CD1c-positive myeloid dendritic cell (primary cell): ENCODE data around the gene CFAP46.
"Not testable (repeated sequence)": the region's sequence is repeated elsewhere in the genome, so short reads cannot be mapped to it uniquely, and the experiment has no call there.

Experiments
- DNase-seq: peaks from one replicate; pipeline ENCODE4 v3.0.0-alpha.2; 2016; ENCODE audit errors: extremely low spot score

Gene CFAP46

GRCh38 chr10:132827423-132827789, 115.0 kb downstream of the CFAP46 start:
- no peak for DNase-seq

GRCh38 chr10:132826524-132827422, 115.6 kb downstream of the CFAP46 start:
- no peak for DNase-seq

GRCh38 chr10:132825783-132826523, 116.4 kb downstream of the CFAP46 start:
- not testable (repeated sequence) for DNase-seq

GRCh38 chr10:132820056-132820455, 122.3 kb downstream of the CFAP46 start:
- no peak for DNase-seq

GRCh38 chr10:132817701-132818211, 124.6 kb downstream of the CFAP46 start:
- DNase-seq, result no peak

- DNase-seq, result no peak
Observed at GRCh38 chr10:132816718-132817117, 125.7 kb downstream of the CFAP46 start.

- no peak for DNase-seq
Observed at GRCh38 chr10:132815168-132815857, 127.1 kb downstream of the CFAP46 start.

- DNase-seq, result no peak
Observed at GRCh38 chr10:132814469-132814856, 127.9 kb downstream of the CFAP46 start.

- no peak for DNase-seq
Observed at GRCh38 chr10:132813560-132814468, 128.6 kb downstream of the CFAP46 start.

- no peak for DNase-seq
Observed at GRCh38 chr10:132813001-132813401, 129.4 kb downstream of the CFAP46 start.

GRCh38 chr10:132812520-132812919, 129.8 kb downstream of the CFAP46 start:
- DNase-seq, result no peak

GRCh38 chr10:132811891-132812481, 130.4 kb downstream of the CFAP46 start:
- DNase-seq, result no peak

GRCh38 chr10:132810807-132811700, 131.3 kb downstream of the CFAP46 start:
- no peak for DNase-seq

- DNase-seq, result no peak
Observed at GRCh38 chr10:132810141-132810806, 132.1 kb downstream of the CFAP46 start.

GRCh38 chr10:132809232-132810140, 132.9 kb downstream of the CFAP46 start:
- DNase-seq, result no peak

GRCh38 chr10:132808383-132809231, 133.8 kb downstream of the CFAP46 start:
- no peak for DNase-seq

GRCh38 chr10:132807621-132808049, 134.7 kb downstream of the CFAP46 start:
- no peak for DNase-seq
